IPS DF 6.9 (cell line): ENCODE measurements around the gene AGBL1.

Experiments used
- DNase-seq: peaks from one replicate; pipeline ENCODE4 v3.0.0-alpha.2; 2013; ENCODE audit warnings: low read depth, low spot score
- H3K27ac ChIP-seq: one replicate; pipeline ENCODE4 v1.5.1; 2013; ENCODE audit warnings: low read length, control low read depth
- H3K27me3 ChIP-seq: 2 replicates; pipeline ENCODE4 v1.6.1; 2013; ENCODE audit warnings: mild to moderate bottlenecking, low read length; ENCODE audit not compliant: control insufficient read depth, insufficient read depth
- H3K36me3 ChIP-seq: 2 replicates; pipeline ENCODE4 v1.6.1; 2013; ENCODE audit warnings: low read length; ENCODE audit not compliant: control insufficient read depth, insufficient read depth
- H3K4me1 ChIP-seq: 2 replicates; pipeline ENCODE4 v1.6.1; 2013; ENCODE audit warnings: low read length; ENCODE audit not compliant: control insufficient read depth, insufficient read depth
- H3K4me3 ChIP-seq: 2 replicates; pipeline ENCODE4 v1.5.1; 2013; ENCODE audit warnings: mild to moderate bottlenecking, low read length
- H3K9me3 ChIP-seq: 2 replicates; pipeline ENCODE4 v1.6.1; 2013; ENCODE audit warnings: low read length, inconsistent platforms; ENCODE audit not compliant: control insufficient read depth, insufficient read depth
- WGBS: extraction: QIAGEN DNeasy Blood & Tissue Kit; methylation state at CpG from one replicate; pipeline ENCODE4 v1.1.7; 2013; ENCODE audit warnings: mixed read lengths, missing lambda C conversion rate; ENCODE audit not compliant: insufficient read length, insufficient coverage; 5-methylcytosine and 5-hydroxymethylcytosine counted together

Gene AGBL1

DNA sequence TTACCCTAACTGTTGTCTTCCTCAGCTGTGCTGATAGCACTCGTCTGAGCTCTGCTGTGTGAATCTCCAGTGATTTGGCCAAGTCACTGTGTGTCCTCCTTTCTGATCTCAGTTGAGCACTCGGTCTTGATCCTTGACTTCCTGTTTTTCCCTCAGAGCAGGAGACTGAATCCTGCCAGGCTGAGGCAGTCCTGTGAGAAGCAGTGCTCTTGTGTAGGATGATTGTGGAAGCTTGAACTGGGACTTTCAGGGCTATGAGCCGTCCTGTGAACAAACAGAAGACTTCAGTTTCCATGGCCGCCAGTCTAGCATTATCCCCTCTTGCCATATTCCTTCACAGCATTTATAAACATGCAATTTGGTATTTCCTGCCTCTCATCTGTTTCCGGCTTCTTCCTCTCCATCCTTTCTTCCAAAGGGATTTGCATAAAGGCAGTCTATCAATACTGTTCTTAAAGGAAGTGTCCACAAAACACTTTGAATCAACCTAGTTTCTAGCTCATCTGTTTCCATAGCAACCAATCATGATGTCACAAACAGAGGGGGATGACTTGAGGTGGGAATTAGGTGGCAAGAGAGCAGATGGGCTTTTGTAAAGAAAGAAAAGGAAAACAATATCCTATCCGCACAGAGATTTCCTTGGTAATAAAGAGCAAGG, 237.2 kb downstream of the AGBL1 start:
- no peak for DNase-seq
- H3K4me1 ChIP-seq = no peaks in the 10 kb centered on the region
- no peaks in the 10 kb centered on the region for H3K27me3 ChIP-seq
- H3K9me3 ChIP-seq = no peaks in the 10 kb centered on the region
- no peak overlapping the region for H3K4me3 ChIP-seq
- no CpG with 5 or more reads among the region's 6 CpGs for WGBS
- H3K36me3 ChIP-seq = no peaks in the 10 kb centered on the region
- H3K27ac ChIP-seq = no peak overlapping the region

DNA sequence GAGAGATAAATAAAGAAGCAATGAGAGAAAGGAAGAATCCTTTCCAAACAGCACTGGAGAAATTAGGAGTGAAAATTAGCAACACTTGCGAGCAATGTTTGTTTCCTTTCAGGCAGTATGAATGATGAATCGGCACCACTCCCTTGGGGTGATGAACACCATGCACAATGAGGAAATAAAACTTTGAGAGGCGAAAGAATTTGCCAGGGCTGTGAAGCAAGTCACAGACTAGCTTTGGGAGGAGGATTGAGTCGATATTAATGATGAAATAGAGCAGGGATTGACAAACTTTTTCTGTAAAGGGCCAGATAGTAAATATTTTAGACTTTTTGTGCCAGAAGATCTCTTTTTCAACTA, 237.7 kb downstream of the AGBL1 start:
- WGBS = no CpG with 5 or more reads among the region's 4 CpGs
- Histone ChIP-seq H3K27ac (no peak overlapping the region), H3K4me1 (no peaks in the 10 kb centered on the region), H3K4me3 (no peak overlapping the region), H3K27me3 (no peaks in the 10 kb centered on the region), H3K36me3 (no peaks in the 10 kb centered on the region), H3K9me3 (no peaks in the 10 kb centered on the region)
- DNase-seq = no peak

GRCh38 chr15:86322629-86323028, 243.0 kb downstream of the AGBL1 start:
- Histone ChIP-seq H3K36me3 (no peaks in the 10 kb centered on the region), H3K4me3 (no peak overlapping the region), H3K27ac (no peak overlapping the region), H3K27me3 (no peaks in the 10 kb centered on the region), H3K9me3 (no peaks in the 10 kb centered on the region), H3K4me1 (peaks cover 2% of the 10 kb centered on the region; the same call in 1 of the 2 replicates)
- no peak for DNase-seq
- WGBS = no CpG with 5 or more reads among the region's 1 CpG

- Histone ChIP-seq H3K4me3 (no peak overlapping the region), H3K27ac (no peak overlapping the region), H3K36me3 (0 out of 2 replicates have a peak, but pooled peaks cover 3% of the 10 kb centered on the region), H3K9me3 (no peaks in the 10 kb centered on the region; the same call in 1 of the 2 replicates), H3K4me1 (peaks cover 2% of the 10 kb centered on the region; the same call in 1 of the 2 replicates), H3K27me3 (no peaks in the 10 kb centered on the region)
- no CpG with 5 or more reads among the region's 2 CpGs for WGBS
- no peak for DNase-seq
Observed at GRCh38 chr15:86327230-86327865, 247.7 kb downstream of the AGBL1 start.

DNA sequence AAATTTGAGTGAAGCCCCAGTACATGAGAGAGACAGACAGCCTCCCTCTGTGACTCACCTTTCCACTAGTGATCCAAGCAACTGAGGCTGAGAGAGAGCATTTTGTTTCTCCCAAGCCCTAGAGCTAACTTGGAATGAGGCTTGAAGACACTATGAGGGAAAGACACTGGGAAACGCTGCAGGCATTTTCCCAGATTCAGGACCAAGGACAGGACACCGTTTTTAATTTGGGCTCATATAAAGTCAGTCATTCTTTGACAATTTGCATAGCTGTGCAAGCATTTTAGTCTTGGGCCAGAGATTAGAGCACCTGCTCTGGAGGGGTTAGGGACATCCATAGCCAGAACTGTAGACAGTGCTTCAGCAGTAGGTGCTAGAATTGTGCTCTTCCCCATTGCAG, 249.0 kb downstream of the AGBL1 start:
- H3K4me1 ChIP-seq = peaks cover 2% of the 10 kb centered on the region; the same call in 1 of the 2 replicates
- no CpG with 5 or more reads among the region's 2 CpGs for WGBS
- H3K9me3 ChIP-seq = no peaks in the 10 kb centered on the region; the same call in 1 of the 2 replicates
- H3K36me3 ChIP-seq = 0 out of 2 replicates have a peak, but pooled peaks cover 3% of the 10 kb centered on the region
- no peak overlapping the region for H3K27ac ChIP-seq
- H3K27me3 ChIP-seq = no peaks in the 10 kb centered on the region
- DNase-seq = no peak
- H3K4me3 ChIP-seq = no peak overlapping the region

DNA sequence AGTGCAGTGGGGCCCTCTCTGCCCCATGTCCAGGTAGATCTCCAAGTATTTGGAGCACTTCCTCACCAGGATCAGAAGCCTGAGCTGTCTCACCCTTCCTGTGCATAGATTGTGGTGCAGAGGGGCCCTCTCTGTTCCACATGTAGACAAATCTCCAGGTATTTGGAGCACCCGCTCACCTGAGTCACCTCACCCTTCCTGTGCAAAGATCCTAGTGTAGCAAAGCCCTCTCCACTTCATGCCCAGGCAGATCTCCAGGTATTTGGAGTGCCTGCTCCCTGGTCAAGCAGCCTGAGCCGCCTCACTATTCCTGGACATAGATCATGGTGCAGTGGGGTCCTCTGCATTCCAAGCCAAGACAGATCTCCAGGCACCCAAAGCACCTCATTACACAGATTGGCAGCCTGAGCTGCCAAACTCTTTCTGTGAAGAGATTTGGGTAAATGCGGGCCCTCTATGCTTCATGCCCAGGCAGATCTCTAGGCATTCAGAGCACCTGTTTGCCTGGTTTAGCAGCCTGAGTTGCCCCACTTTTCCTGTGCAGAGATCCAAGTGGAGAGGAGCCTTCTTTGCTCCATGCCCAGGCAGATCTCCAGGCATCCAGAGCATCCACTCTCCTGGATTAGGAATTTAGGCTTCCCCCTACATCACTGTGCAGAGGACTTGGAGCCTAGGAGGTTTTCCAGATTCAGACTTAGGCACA, 249.8 kb downstream of the AGBL1 start:
- H3K9me3 ChIP-seq = no peaks in the 10 kb centered on the region; the same call in 1 of the 2 replicates
- H3K4me3 ChIP-seq = no peak overlapping the region
- 0 out of 2 replicates have a peak, but pooled peaks cover 3% of the 10 kb centered on the region for H3K36me3 ChIP-seq
- H3K4me1 ChIP-seq = peaks cover 2% of the 10 kb centered on the region; the same call in 1 of the 2 replicates
- H3K27ac ChIP-seq = no peak overlapping the region
- DNase-seq = no peak
- H3K27me3 ChIP-seq = no peaks in the 10 kb centered on the region
- WGBS = no CpG with 5 or more reads among the region's 3 CpGs

DNA sequence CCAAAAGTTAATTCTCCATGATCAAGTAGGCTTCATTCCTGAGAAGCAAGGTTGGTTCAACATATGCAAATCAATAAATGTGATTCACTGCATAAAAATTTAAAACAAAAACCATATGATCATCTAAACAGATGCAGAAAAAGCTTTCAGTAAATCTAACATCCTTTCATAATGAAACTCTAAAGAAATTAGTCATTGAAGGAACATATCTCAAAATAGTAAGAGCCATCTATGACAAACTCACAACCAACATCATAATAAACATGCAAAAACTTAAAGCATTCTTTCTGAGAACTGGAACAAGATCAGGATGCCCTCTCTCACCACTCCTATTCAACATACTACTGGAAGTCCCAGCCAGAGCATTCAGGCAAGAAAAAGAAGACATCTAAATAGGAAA, 254.1 kb downstream of the AGBL1 start:
- no peaks in the 10 kb centered on the region; the same call in 1 of the 2 replicates for H3K9me3 ChIP-seq
- H3K27ac ChIP-seq = no peak overlapping the region
- H3K36me3 ChIP-seq = 0 out of 2 replicates have a peak, but pooled peaks cover 3% of the 10 kb centered on the region
- H3K4me1 ChIP-seq = no peaks in the 10 kb centered on the region
- DNase-seq = no peak
- H3K4me3 ChIP-seq = no peak overlapping the region
- no peaks in the 10 kb centered on the region for H3K27me3 ChIP-seq

- H3K36me3 ChIP-seq = no peaks in the 10 kb centered on the region
- H3K4me1 ChIP-seq = no peaks in the 10 kb centered on the region
- no peaks in the 10 kb centered on the region for H3K27me3 ChIP-seq
- no peaks in the 10 kb centered on the region for H3K9me3 ChIP-seq
- no peak overlapping the region for H3K27ac ChIP-seq
- no CpG with 5 or more reads among the region's 6 CpGs for WGBS
- no peak for DNase-seq
- no peak overlapping the region for H3K4me3 ChIP-seq
Observed at GRCh38 chr15:86336051-86336788, 256.5 kb downstream of the AGBL1 start.

- H3K4me1 ChIP-seq = no peaks in the 10 kb centered on the region
- H3K27me3 ChIP-seq = no peaks in the 10 kb centered on the region
- no peaks in the 10 kb centered on the region for H3K9me3 ChIP-seq
- DNase-seq = no peak
- no peak overlapping the region for H3K4me3 ChIP-seq
- no CpG with 5 or more reads among the region's 2 CpGs for WGBS
- no peak overlapping the region for H3K27ac ChIP-seq
- H3K36me3 ChIP-seq = no peaks in the 10 kb centered on the region
Observed at GRCh38 chr15:86337071-86337470, 257.4 kb downstream of the AGBL1 start.

DNA sequence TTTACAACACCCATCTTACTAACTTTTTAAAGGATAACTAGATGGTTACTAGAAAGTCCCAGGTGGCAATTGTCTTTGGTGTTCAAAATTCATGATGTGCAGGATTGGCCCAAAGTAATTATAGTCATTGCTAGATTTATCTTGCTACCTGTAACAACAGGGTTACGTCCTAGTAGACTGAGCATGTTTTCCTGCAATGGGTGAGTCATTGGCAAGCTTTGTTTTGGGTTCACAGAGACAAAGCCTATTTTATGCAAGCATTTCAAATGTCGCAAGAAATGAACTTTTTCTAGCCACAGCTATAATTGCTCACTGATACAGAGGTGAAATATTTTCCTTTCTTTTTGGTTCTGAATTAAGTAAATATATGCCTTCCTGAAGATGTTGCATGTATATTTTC, 267.6 kb downstream of the AGBL1 start:
- no peaks in the 10 kb centered on the region for H3K36me3 ChIP-seq
- no peak overlapping the region for H3K27ac ChIP-seq
- H3K4me1 ChIP-seq = no peaks in the 10 kb centered on the region
- no CpG with 5 or more reads among the region's 2 CpGs for WGBS
- H3K27me3 ChIP-seq = no peaks in the 10 kb centered on the region
- H3K9me3 ChIP-seq = no peaks in the 10 kb centered on the region
- no peak overlapping the region for H3K4me3 ChIP-seq
- no peak for DNase-seq
